Endothelial cell of umbilical vein (primary cell): ENCODE data around the gene SBF1. TPM values are rescaled to one million over a fixed set of nuclear protein-coding genes. Genes with fewer than 3 reads are reported as not detected.

Experiments used
- BruUV-seq: library from RNA; stranded (reverse); fragments of 400-500 nt; replicated peaks from 2 replicates; lab custom pipeline; 2021; lab: Mats Ljungman, UMichigan
- CTCF ChIA-PET: fragments of 300-600, 350-600 bp; sonication (Branson Sonifier 250); formaldehyde crosslinking; loops from one replicate; lab custom pipeline; 2021; ENCODE audit warnings: antibody characterized with exemption, inconsistent platforms; lab: Charles Lee
- POLR2A ChIA-PET: fragments of 300-600, 350-600 bp; sonication (Branson Sonifier 250); formaldehyde crosslinking; loops from one replicate; lab custom pipeline; 2021; ENCODE audit warnings: antibody characterized with exemption, inconsistent platforms; lab: Charles Lee
- DNase-seq: peaks from one replicate; pipeline ENCODE4 v3.0.0-alpha.2; 2011; ENCODE audit warnings: low read depth, low spot score
- FAIRE-seq: peaks from 2 replicates; lab custom pipeline; 2011; peaks lifted over from hg19 to GRCh38; lab: Jason Lieb, UNC
- H2AFZ ChIP-seq: 2 replicates; pipeline ENCODE4 v1.6.0; 2012; ENCODE audit warnings: low read depth, low read length, control low read depth, inconsistent platforms
- H3K27ac ChIP-seq: 2 replicates; pipeline ENCODE4 v1.5.1; 2011; ENCODE audit warnings: low read depth, mild to moderate bottlenecking, control low read depth, low read length, moderate library complexity; ENCODE audit not compliant: insufficient read depth
- H3K27me3 ChIP-seq, 2 experiments: 2 replicates each; pipeline versions ENCODE4 v1.6.0 to v1.6.1; 2011; ENCODE audit warnings: low read length in 2 of 2, mixed read lengths in 1 of 2; ENCODE audit not compliant: control insufficient read depth in 2 of 2, insufficient read depth in 2 of 2
- H3K36me3 ChIP-seq, 2 experiments: 2 replicates in 1 of 2; 3 replicates in 1 of 2; pipeline ENCODE4 v1.5.1; 2011; ENCODE audit warnings: low read length in 2 of 2, mild to moderate bottlenecking in 1 of 2, moderate library complexity in 1 of 2; ENCODE audit not compliant: control insufficient read depth in 2 of 2, insufficient read depth in 2 of 2; ENCODE audit errors: extremely low read depth in 1 of 2
- H3K4me1 ChIP-seq: 3 replicates; pipeline ENCODE4 v1.5.1; 2011; ENCODE audit warnings: mild to moderate bottlenecking, low read length; ENCODE audit not compliant: control insufficient read depth, insufficient read depth; ENCODE audit errors: extremely low read depth
- H3K4me2 ChIP-seq: 2 replicates; pipeline ENCODE4 v1.6.1; 2011; ENCODE audit warnings: low read length, control low read depth, mixed read lengths; ENCODE audit not compliant: insufficient read depth
- H3K4me3 ChIP-seq, 3 experiments: fragments of 200-600 bp in 1 of 3; sonication (generic), shearing (Covaris generic) in 1 of 3; replicated peaks in 1 of 3; 2 replicates each; pipeline ENCODE4 v1.5.1; 2011 to 2016; ENCODE audit warnings: control low read depth in 3 of 3, low read length in 3 of 3, mild to moderate bottlenecking in 2 of 3, inconsistent platforms in 1 of 3, low read depth in 1 of 3, moderate library complexity in 1 of 3; ENCODE audit not compliant: insufficient read depth in 1 of 3
- H3K79me2 ChIP-seq: 2 replicates; pipeline ENCODE4 v1.6.0; 2012; ENCODE audit warnings: low read length, inconsistent platforms; ENCODE audit not compliant: control insufficient read depth, insufficient read depth
- H3K9ac ChIP-seq: replicated peaks from 2 replicates; pipeline ENCODE3; 2011; ENCODE audit warnings: low read length, control low read depth; ENCODE audit not compliant: insufficient read depth; ENCODE audit errors: extremely low read depth
- H3K9me1 ChIP-seq: replicated peaks from 3 replicates; pipeline ENCODE4 v1.6.0; 2011; ENCODE audit warnings: mild to moderate bottlenecking, low read length; ENCODE audit not compliant: control insufficient read depth, insufficient read depth; ENCODE audit errors: extremely low read depth
- H3K9me3 ChIP-seq: replicated peaks from 2 replicates; pipeline ENCODE4 v1.5.1; 2012; ENCODE audit warnings: low read length, inconsistent platforms; ENCODE audit not compliant: control insufficient read depth, insufficient read depth
- H4K20me1 ChIP-seq: replicated peaks from 2 replicates; pipeline ENCODE3; 2011; ENCODE audit warnings: mild to moderate bottlenecking, low read length; ENCODE audit not compliant: control insufficient read depth, insufficient read depth; ENCODE audit errors: extremely low read depth
- EZH2 ChIP-seq: IDR thresholded peaks from 2 replicates; pipeline ENCODE4 v1.6.1; 2012; ENCODE audit warnings: borderline replicate concordance, low read depth, mild to moderate bottlenecking, moderate library complexity, low read length, inconsistent platforms; ENCODE audit not compliant: severe bottlenecking
- FOS ChIP-seq: IDR thresholded peaks from 2 replicates; pipeline ENCODE4 v1.6.1; 2011; ENCODE audit warnings: mild to moderate bottlenecking, low read length, moderate library complexity, borderline replicate concordance; ENCODE audit not compliant: insufficient read depth
- GATA2 ChIP-seq: IDR thresholded peaks from 2 replicates; pipeline ENCODE4 v1.7.0; 2011; ENCODE audit warnings: low read depth, mild to moderate bottlenecking, moderate library complexity, mixed read lengths, low read length; ENCODE audit not compliant: insufficient read length, insufficient read depth
- JUN ChIP-seq: IDR thresholded peaks from 2 replicates; pipeline ENCODE4 v1.6.1; 2011; ENCODE audit warnings: borderline replicate concordance, low read depth; ENCODE audit not compliant: insufficient read length, insufficient read depth
- MYC ChIP-seq: IDR thresholded peaks from one replicate; pipeline ENCODE4 v1.6.1; 2011; ENCODE audit warnings: mild to moderate bottlenecking, low read depth, low read length
- POLR2A ChIP-seq: IDR thresholded peaks from 2 replicates; pipeline ENCODE4 v1.6.1; 2012; ENCODE audit warnings: low read depth, mild to moderate bottlenecking, control low read depth, low read length
- POLR2AphosphoS5 ChIP-seq: IDR thresholded peaks from 2 replicates; pipeline ENCODE4 v1.6.1; 2012; ENCODE audit warnings: low read depth, mild to moderate bottlenecking, control low read depth, low read length, moderate library complexity; ENCODE audit not compliant: insufficient read depth
- dilution Hi-C: fragments of 300-500 bp; cut with MboI; formaldehyde crosslinking; loops from one replicate; pipeline ENCODE4 v1.15.0; 2019; ENCODE audit warnings: low sequenced_read_pairs; ENCODE audit not compliant: extremely low pct_ligation_motif_present
- intact Hi-C: fragments of 100-400 bp; cut with micrococcal nuclease; formaldehyde crosslinking; loops from one replicate; pipeline ENCODE4 v1.10.0; 2022
- polyA plus RNA-seq, 4 experiments: library from polyadenylated mRNA; depleted of rRNA in 3 of 4; stranded (reverse) in 3 of 4; unstranded in 1 of 4; fragments of >200 nt; gene quantifications; 2 replicates each; pipeline versions ENCODE4 v1.2.1 to v1.2.3, GENCODE V29; 2011 to 2012; ENCODE audit warnings: missing spikeins in 1 of 4
- total RNA-seq: library from RNA; stranded (reverse); gene quantifications from 2 replicates; pipeline ENCODE4 v1.2.3, GENCODE V29; 2021
- TF ChIP-seq, protein P1 (sequence below): IDR thresholded peaks from 2 replicates; pipeline ENCODE4 v1.6.1; 2011; ENCODE audit not compliant: insufficient read depth, insufficient read length
- TF ChIP-seq, protein P2 (sequence below), 2 donors: IDR thresholded peaks; 1 replicate in 1 of 2; 2 replicates in 1 of 2; pipeline ENCODE4 v1.5.1; 2011; ENCODE audit warnings: low read length in 2 of 2, mild to moderate bottlenecking in 2 of 2, moderate library complexity in 2 of 2, control low read depth in 1 of 2, inconsistent platforms in 1 of 2, low read depth in 1 of 2; ENCODE audit not compliant: insufficient read depth in 1 of 2; ENCODE audit errors: extremely low read depth in 1 of 2

SBF1 gene
- total and polyA plus RNA-seq, 2 donors (not counting 3 experiments of a cell fraction or from before 2014, with no cell fraction given): 36.3 to 68.6 TPM

DNA sequence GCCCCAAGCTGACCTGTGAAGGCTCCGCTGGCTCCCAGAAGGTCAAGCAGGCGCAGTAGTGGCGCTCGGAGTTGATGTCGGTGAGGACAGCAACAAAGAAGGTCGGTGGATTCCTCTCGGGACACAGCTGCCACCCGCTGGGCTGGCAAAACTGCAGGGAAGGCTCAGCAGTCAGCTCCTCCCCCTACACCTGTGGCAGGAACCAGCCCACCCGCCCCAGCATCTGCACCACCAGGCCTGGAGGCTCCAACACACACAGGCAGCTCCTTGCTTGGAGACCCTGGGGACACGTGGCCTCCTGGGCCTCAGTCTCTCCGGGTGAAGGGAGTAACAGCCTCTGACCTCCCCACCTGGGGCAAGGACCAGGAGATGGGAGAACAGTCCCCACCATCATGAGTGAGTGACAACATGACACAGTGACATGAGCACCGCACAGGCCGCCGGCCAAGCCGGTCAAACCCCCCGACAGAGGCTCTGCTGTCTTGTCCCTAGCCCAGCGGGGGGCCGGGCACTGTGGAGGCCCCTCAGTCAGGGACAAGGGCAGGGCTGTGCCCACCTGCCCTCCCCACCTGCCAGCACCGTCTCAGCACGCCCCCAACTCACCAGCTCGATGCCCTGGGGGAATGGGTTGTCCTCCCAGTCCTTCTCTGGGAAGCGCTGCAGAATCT lies 6.9 kb downstream of the SBF1 start:
- no peak for FAIRE-seq
- Histone ChIP-seq H3K79me2 (peaks cover 52% of the 10 kb centered on the region), H3K36me3 (peaks cover 0 to 44% of the 10 kb centered on the region in 2 experiments), H3K4me1 (peaks cover 8% of the 10 kb centered on the region), H3K4me3 (no peak overlapping the region), H3K9me3 (no peaks in the 10 kb centered on the region), H3K9ac (no peak overlapping the region), H3K4me2 (no peak overlapping the region), H3K27ac (no peak overlapping the region), H2AFZ (no peak overlapping the region), H3K9me1 (no peaks in the 10 kb centered on the region), H3K27me3 (no peaks in the 10 kb centered on the region), H4K20me1 (peaks cover 3% of the 10 kb centered on the region)
- ChIA-PET POLR2A (no interaction called here), CTCF (interaction anchor here (1.5 kb wide), 1 partner anchor 58 kb away, joined by 6 read pairs; the partner anchor contains the start of gene SCO2)
- dilution Hi-C loops (no loop called here), intact Hi-C loops (no loop called here)
- TF ChIP-seq, protein P1, sequence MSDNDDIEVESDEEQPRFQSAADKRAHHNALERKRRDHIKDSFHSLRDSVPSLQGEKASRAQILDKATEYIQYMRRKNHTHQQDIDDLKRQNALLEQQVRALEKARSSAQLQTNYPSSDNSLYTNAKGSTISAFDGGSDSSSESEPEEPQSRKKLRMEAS: no peak
- no peak for TF ChIP-seq FOS
- no peak for TF ChIP-seq EZH2
- no peak for TF ChIP-seq POLR2AphosphoS5
- TF ChIP-seq MYC: no peak
- TF ChIP-seq, protein P2, sequence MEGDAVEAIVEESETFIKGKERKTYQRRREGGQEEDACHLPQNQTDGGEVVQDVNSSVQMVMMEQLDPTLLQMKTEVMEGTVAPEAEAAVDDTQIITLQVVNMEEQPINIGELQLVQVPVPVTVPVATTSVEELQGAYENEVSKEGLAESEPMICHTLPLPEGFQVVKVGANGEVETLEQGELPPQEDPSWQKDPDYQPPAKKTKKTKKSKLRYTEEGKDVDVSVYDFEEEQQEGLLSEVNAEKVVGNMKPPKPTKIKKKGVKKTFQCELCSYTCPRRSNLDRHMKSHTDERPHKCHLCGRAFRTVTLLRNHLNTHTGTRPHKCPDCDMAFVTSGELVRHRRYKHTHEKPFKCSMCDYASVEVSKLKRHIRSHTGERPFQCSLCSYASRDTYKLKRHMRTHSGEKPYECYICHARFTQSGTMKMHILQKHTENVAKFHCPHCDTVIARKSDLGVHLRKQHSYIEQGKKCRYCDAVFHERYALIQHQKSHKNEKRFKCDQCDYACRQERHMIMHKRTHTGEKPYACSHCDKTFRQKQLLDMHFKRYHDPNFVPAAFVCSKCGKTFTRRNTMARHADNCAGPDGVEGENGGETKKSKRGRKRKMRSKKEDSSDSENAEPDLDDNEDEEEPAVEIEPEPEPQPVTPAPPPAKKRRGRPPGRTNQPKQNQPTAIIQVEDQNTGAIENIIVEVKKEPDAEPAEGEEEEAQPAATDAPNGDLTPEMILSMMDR (IDR thresholded peaks at IDR 0.05; ENCODE audit: extremely low read depth in 1 of 2, insufficient read depth in 1 of 2, low read depth in 1 of 2, low read length in 2 of 2): no peak
- no peak for TF ChIP-seq JUN
- TF ChIP-seq GATA2: no peak
- TF ChIP-seq POLR2A: no peak
- no peak for DNase-seq
- no TSS peak for BruUV-seq
